ENCODE measurements around the gene AP3S1. TPM values are rescaled to one million over a fixed set of nuclear protein-coding genes. Genes with fewer than 3 reads are reported as not detected.
"Not testable (repeated sequence)": the region's sequence is repeated elsewhere in the genome, so short reads cannot be mapped to it uniquely, and the experiment has no call there.

Gene AP3S1
- total and polyA plus RNA-seq, 8 donors: 6.4 to 107 (median 57.3) TPM

- DNase-seq: no peak
- no peak overlapping the region for H3K27ac ChIP-seq
- H3K36me3 ChIP-seq: no peaks in the 10 kb centered on the region
- H3K27me3 ChIP-seq: no peaks in the 10 kb centered on the region
- intact Hi-C loops (cut with DNase I; ENCODE audit: low total_unique reads): no loop called here
- peaks cover 0 to 32% (median 26%) of the 10 kb centered on the region in 4 donors for H3K4me1 ChIP-seq
- no peak overlapping the region for H3K4me3 ChIP-seq
- peaks cover 0 to 13% (median 4%) of the 10 kb centered on the region in 4 donors for H3K9me3 ChIP-seq
- TF ChIP-seq CTCF (IDR thresholded peaks at IDR 0.05) (no peak), POLR2AphosphoS5 (IDR thresholded peaks at IDR 0.05) (no peak), EP300 (IDR thresholded peaks at IDR 0.05) (no peak), POLR2A (IDR thresholded peaks at IDR 0.05) (no peak)
These were observed 17.6 kb downstream of the AP3S1 start for GRCh38 chr5:115859378-115859777.

- Histone ChIP-seq H3K4me3 (no peak overlapping the region), H3K9me3 (no peaks in the 10 kb centered on the region), H3K27me3 (no peaks in the 10 kb centered on the region), H3K4me1 (peaks cover 0 to 22% (median 2%) of the 10 kb centered on the region in 4 donors), H3K27ac (no peak overlapping the region), H3K36me3 (peaks cover 6 to 24% (median 23%) of the 10 kb centered on the region in 4 donors)
- intact Hi-C loops (cut with DNase I; ENCODE audit: low total_unique reads): no loop called here
- TF ChIP-seq EP300 (IDR thresholded peaks at IDR 0.05) (no peak), POLR2AphosphoS5 (IDR thresholded peaks at IDR 0.05) (no peak), POLR2A (IDR thresholded peaks at IDR 0.05) (no peak), CTCF (IDR thresholded peaks at IDR 0.05) (no peak)
- 44 to 66% (median 54%) methylated on average over 3 of the region's 3 CpGs for WGBS, 5 donors
- no peak for DNase-seq
These were observed 27.6 kb downstream of the AP3S1 start for GRCh38 chr5:115869256-115869795.

GRCh38 chr5:115872447-115872846, 30.7 kb downstream of the AP3S1 start:
- no peaks in the 10 kb centered on the region for H3K9me3 ChIP-seq
- H3K4me3 ChIP-seq: no peak overlapping the region
- H3K27ac ChIP-seq: no peak overlapping the region
- DNase-seq: no peak
- 94 to 97% (median 96%) methylated on average over 2 of the region's 2 CpGs for WGBS, 5 donors
- peaks cover 6 to 34% (median 27%) of the 10 kb centered on the region in 4 donors for H3K36me3 ChIP-seq
- H3K27me3 ChIP-seq: no peaks in the 10 kb centered on the region
- intact Hi-C loops (cut with DNase I; ENCODE audit: low total_unique reads): no loop called here
- TF ChIP-seq POLR2AphosphoS5 (IDR thresholded peaks at IDR 0.05) (no peak), EP300 (IDR thresholded peaks at IDR 0.05) (no peak), POLR2A (IDR thresholded peaks at IDR 0.05) (no peak), CTCF (IDR thresholded peaks at IDR 0.05) (no peak)
- H3K4me1 ChIP-seq: peaks cover 0 to 15% (median 0%) of the 10 kb centered on the region in 4 donors

GRCh38 chr5:115873392-115873791, 31.7 kb downstream of the AP3S1 start:
- Histone ChIP-seq H3K36me3 (peaks cover 6 to 39% (median 27%) of the 10 kb centered on the region in 4 donors), H3K4me3 (no peak overlapping the region), H3K27me3 (no peaks in the 10 kb centered on the region), H3K9me3 (no peaks in the 10 kb centered on the region), H3K27ac (no peak overlapping the region), H3K4me1 (peaks cover 0 to 15% (median 0%) of the 10 kb centered on the region in 4 donors)
- intact Hi-C loops (cut with DNase I; ENCODE audit: low total_unique reads): no loop called here
- 58 to 65% (median 62%) methylated on average over 1 of the region's 1 CpG for WGBS, 5 donors
- TF ChIP-seq POLR2AphosphoS5 (IDR thresholded peaks at IDR 0.05) (peak in 1 of 3 donors; percentile 45), EP300 (IDR thresholded peaks at IDR 0.05) (no peak)
- peak in 1 of 2 donors; percentile 48 for DNase-seq

GRCh38 chr5:115875447-115875846, 33.7 kb downstream of the AP3S1 start:
- no peak for DNase-seq
- no peak overlapping the region for H3K27ac ChIP-seq
- TF ChIP-seq CTCF (IDR thresholded peaks at IDR 0.05): no peak
- no peak for TF ChIP-seq EP300 (IDR thresholded peaks at IDR 0.05)
- no peak for TF ChIP-seq POLR2A (IDR thresholded peaks at IDR 0.05)
- no peak for TF ChIP-seq POLR2AphosphoS5 (IDR thresholded peaks at IDR 0.05)
- H3K36me3 ChIP-seq: peaks cover 6 to 36% (median 24%) of the 10 kb centered on the region in 4 donors
- 85 to 95% (median 91%) methylated on average over 2 of the region's 2 CpGs for WGBS, 5 donors
- no peaks in the 10 kb centered on the region for H3K27me3 ChIP-seq
- intact Hi-C loops (cut with DNase I; ENCODE audit: low total_unique reads): no loop called here
- H3K4me3 ChIP-seq: no peak overlapping the region
- H3K9me3 ChIP-seq: no peaks in the 10 kb centered on the region
- H3K4me1 ChIP-seq: peaks cover 0 to 8% (median 0%) of the 10 kb centered on the region in 4 donors

- intact Hi-C loops (cut with DNase I; ENCODE audit: low total_unique reads); DNase-seq; H3K27ac ChIP-seq; H3K9me3 ChIP-seq; H3K27me3 ChIP-seq; H3K4me3 ChIP-seq; H3K4me1 ChIP-seq: not testable (repeated sequence)
- WGBS, 5 donors: 92 to 98% (median 96%) methylated on average over 5 of the region's 5 CpGs
- H3K36me3 ChIP-seq: peaks cover 0 to 23% (median 6%) of the 10 kb centered on the region in 4 donors
These were observed 35.6 kb downstream of the AP3S1 start for GRCh38 chr5:115877342-115877741.

- H3K27me3 ChIP-seq; DNase-seq; H3K9me3 ChIP-seq; intact Hi-C loops (cut with DNase I; ENCODE audit: low total_unique reads); H3K4me3 ChIP-seq; H3K27ac ChIP-seq; H3K4me1 ChIP-seq: not testable (repeated sequence)
- peaks cover 0 to 22% (median 9%) of the 10 kb centered on the region in 4 donors for H3K36me3 ChIP-seq
- WGBS, 5 donors: 91 to 100% (median 96%) methylated on average over 7 to 8 of the region's 8 CpGs
These were observed 40.7 kb downstream of the AP3S1 start for GRCh38 chr5:115882434-115882833.

Data from stomach (tissue), 9 donors.